GM19463 (cell line): ENCODE measurements around the gene ENTHD1.
"Not testable (repeated sequence)": the region's sequence is repeated elsewhere in the genome, so short reads cannot be mapped to it uniquely, and the experiment has no call there.

Experiments
- ATAC-seq: cut with Tn5 transposase; IDR thresholded peaks from one replicate; pipeline ENCODE4 v1.9.1; 2021; ENCODE audit warnings: mild to moderate bottlenecking, moderate library complexity; ENCODE audit not compliant: unreplicated experiment

Gene ENTHD1

GRCh38 chr22:39851606-39852315, 41.8 kb downstream of the ENTHD1 start:
- ATAC-seq: no peak

GRCh38 chr22:39847477-39847876, 46.1 kb downstream of the ENTHD1 start:
- no peak for ATAC-seq

GRCh38 chr22:39846539-39846938, 47.0 kb downstream of the ENTHD1 start:
- ATAC-seq: not testable (repeated sequence)

- no peak for ATAC-seq
Observed at GRCh38 chr22:39845529-39845928, 48.0 kb downstream of the ENTHD1 start.

GRCh38 chr22:39839917-39840510, 53.5 kb downstream of the ENTHD1 start:
- no peak for ATAC-seq

GRCh38 chr22:39839204-39839603, 54.4 kb downstream of the ENTHD1 start:
- no peak for ATAC-seq

GRCh38 chr22:39833610-39834009, 60.0 kb downstream of the ENTHD1 start:
- ATAC-seq: no peak

- no peak for ATAC-seq
Observed at GRCh38 chr22:39833093-39833492, 60.5 kb downstream of the ENTHD1 start.

GRCh38 chr22:39832627-39833074, 60.9 kb downstream of the ENTHD1 start:
- ATAC-seq: no peak

- ATAC-seq: no peak
Observed at GRCh38 chr22:39825661-39826102, 67.9 kb downstream of the ENTHD1 start.

- no peak for ATAC-seq
Observed at GRCh38 chr22:39821008-39821407, 72.6 kb downstream of the ENTHD1 start.

GRCh38 chr22:39820256-39820655, 73.3 kb downstream of the ENTHD1 start:
- ATAC-seq: no peak

- no peak for ATAC-seq
Observed at GRCh38 chr22:39819429-39819828, 74.1 kb downstream of the ENTHD1 start.

- ATAC-seq: no peak
Observed at GRCh38 chr22:39818094-39818493, 75.5 kb downstream of the ENTHD1 start.

GRCh38 chr22:39815932-39816331, 77.6 kb downstream of the ENTHD1 start:
- ATAC-seq: no peak

GRCh38 chr22:39814899-39815298, 78.7 kb downstream of the ENTHD1 start:
- no peak for ATAC-seq

GRCh38 chr22:39809772-39810557, 83.6 kb downstream of the ENTHD1 start:
- ATAC-seq: no peak

GRCh38 chr22:39808081-39808480, 85.5 kb downstream of the ENTHD1 start:
- no peak for ATAC-seq

- ATAC-seq: no peak
Observed at GRCh38 chr22:39806109-39806508, 87.5 kb downstream of the ENTHD1 start.

GRCh38 chr22:39805117-39805516, 88.4 kb downstream of the ENTHD1 start:
- ATAC-seq: no peak

- no peak for ATAC-seq
Observed at GRCh38 chr22:39802682-39803081, 90.9 kb downstream of the ENTHD1 start.
